ENCODE results near the gene SFPQ. TPM values are rescaled to one million over a fixed set of nuclear protein-coding genes. Genes with fewer than 3 reads are reported as not detected.

The SFPQ gene
- total RNA-seq, 4 donors from 2014 or later, result 169 to 431 (median 245) TPM

- Histone ChIP-seq H3K27ac (no peak overlapping the region), H3K36me3 (peaks cover 0 to 80% (median 38%) of the 10 kb centered on the region in 4 donors), H3K27me3 (no peaks in the 10 kb centered on the region), H3K4me3 (no peak overlapping the region), H3K9me3 (no peaks in the 10 kb centered on the region), H3K4me1 (peaks cover 22 to 77% (median 30%) of the 10 kb centered on the region in 4 donors)
- TF ChIP-seq POLR2A (IDR thresholded peaks at IDR 0.05), result no peak
- no peak for TF ChIP-seq CTCF (IDR thresholded peaks at IDR 0.05)
- no peak for TF ChIP-seq POLR2AphosphoS5 (IDR thresholded peaks at IDR 0.05)
- no peak for TF ChIP-seq EP300 (IDR thresholded peaks at IDR 0.05; ENCODE audit: low read depth)
- in situ Hi-C loops (cut with MboI; ENCODE audit: low pct_ligation_motif_present in 1 of 4, low pct_unique_long_range_greater_than_20kb in 1 of 4, low sequenced_read_pairs in 3 of 4) (loop anchor here in 2 of 4 donors (25.0 kb wide), 1 partner anchor 374 kb away; the partner anchor contains the start of genes KIAA0319L (in 2 of the 2), NCDN (in 2 of the 2) and TFAP2E (in 2 of the 2)), intact Hi-C loops (cut with DNase I; ENCODE audit: low total_unique reads) (no loop called here)
- 69 to 80% methylated on average over 7 of the region's 7 CpGs for WGBS, 2 donors (ENCODE audit: low coverage in 1 of 2)
- DNase-seq, result no peak
Measured at GRCh38 chr1:35187816-35188342, 5.1 kb downstream of the SFPQ start.

GRCh38 chr1:35186239-35186638, 6.7 kb downstream of the SFPQ start:
- H3K36me3 ChIP-seq, result peaks cover 0 to 91% (median 46%) of the 10 kb centered on the region in 4 donors

DNA sequence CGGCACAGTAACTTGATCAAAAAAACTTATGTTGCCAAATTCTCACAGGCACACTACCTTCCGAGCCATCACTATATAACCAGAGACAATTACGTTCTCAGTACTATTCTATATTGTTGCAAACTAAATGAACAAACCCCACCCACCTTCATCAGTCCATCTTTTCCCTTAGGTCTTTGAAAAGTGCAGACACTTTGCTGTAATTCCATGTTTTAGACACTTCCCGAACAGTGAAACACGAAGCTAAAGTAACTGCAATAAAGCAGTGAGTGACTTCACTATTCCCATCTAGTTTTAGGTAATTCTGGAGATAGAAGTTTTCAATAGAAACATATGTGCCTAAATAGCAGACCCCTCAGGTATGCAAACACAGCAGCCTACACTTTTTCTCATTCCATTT, 7.7 kb downstream of the SFPQ start:
- Histone ChIP-seq H3K9me3 (no peaks in the 10 kb centered on the region), H3K36me3 (peaks cover 0 to 91% (median 46%) of the 10 kb centered on the region in 4 donors), H3K27ac (no peak overlapping the region), H3K27me3 (no peaks in the 10 kb centered on the region), H3K4me3 (no peak overlapping the region), H3K4me1 (peaks cover 20 to 83% (median 23%) of the 10 kb centered on the region in 4 donors)
- DNase-seq, result no peak
- WGBS, 2 donors (ENCODE audit: low coverage in 1 of 2), result 67 to 74% methylated on average over 5 of the region's 5 CpGs
- TF ChIP-seq EP300 (IDR thresholded peaks at IDR 0.05; ENCODE audit: low read depth), result no peak
- TF ChIP-seq POLR2AphosphoS5 (IDR thresholded peaks at IDR 0.05), result no peak
- TF ChIP-seq CTCF (IDR thresholded peaks at IDR 0.05), result no peak
- no peak for TF ChIP-seq POLR2A (IDR thresholded peaks at IDR 0.05)
- intact Hi-C loops (cut with DNase I; ENCODE audit: low total_unique reads) (loop anchor here (2.0 kb wide), 1 partner anchor 64 kb away; no protein-coding TSS in a partner anchor), in situ Hi-C loops (cut with MboI; ENCODE audit: low pct_ligation_motif_present in 1 of 4, low pct_unique_long_range_greater_than_20kb in 1 of 4, low sequenced_read_pairs in 3 of 4) (loop anchor here in 2 of 4 donors (25.0 kb wide), 1 partner anchor 377 kb away; the partner anchor contains the start of genes KIAA0319L (in 2 of the 2), NCDN (in 2 of the 2) and TFAP2E (in 2 of the 2))

More at GRCh38 chr1:35186239-35186638, 6.7 kb downstream of the SFPQ start:
- no peak for DNase-seq
- Histone ChIP-seq H3K4me1 (peaks cover 24 to 90% (median 29%) of the 10 kb centered on the region in 4 donors), H3K27me3 (no peaks in the 10 kb centered on the region), H3K27ac (no peak overlapping the region), H3K4me3 (no peak overlapping the region), H3K9me3 (no peaks in the 10 kb centered on the region)
- in situ Hi-C loops (cut with MboI; ENCODE audit: low pct_ligation_motif_present in 1 of 4, low pct_unique_long_range_greater_than_20kb in 1 of 4, low sequenced_read_pairs in 3 of 4), result loop anchor here in 2 of 4 donors (25.0 kb wide), 1 partner anchor 376 kb away; the partner anchor contains the start of genes KIAA0319L (in 2 of the 2), NCDN (in 2 of the 2) and TFAP2E (in 2 of the 2)
- 38 to 42% methylated on average over 4 of the region's 4 CpGs for WGBS, 2 donors (ENCODE audit: low coverage in 1 of 2)
- no peak for TF ChIP-seq POLR2AphosphoS5 (IDR thresholded peaks at IDR 0.05)
- no peak for TF ChIP-seq POLR2A (IDR thresholded peaks at IDR 0.05)
- TF ChIP-seq CTCF (IDR thresholded peaks at IDR 0.05), result no peak
- no peak for TF ChIP-seq EP300 (IDR thresholded peaks at IDR 0.05; ENCODE audit: low read depth)
- intact Hi-C loops (cut with DNase I; ENCODE audit: low total_unique reads), result no loop called here

- TF ChIP-seq CTCF (IDR thresholded peaks at IDR 0.05), result no peak
- no peak for TF ChIP-seq POLR2AphosphoS5 (IDR thresholded peaks at IDR 0.05)
- TF ChIP-seq POLR2A (IDR thresholded peaks at IDR 0.05), result no peak
- no peak for TF ChIP-seq EP300 (IDR thresholded peaks at IDR 0.05; ENCODE audit: low read depth)
- H3K4me1 ChIP-seq, result peaks cover 18 to 83% (median 19%) of the 10 kb centered on the region in 4 donors
- intact Hi-C loops (cut with DNase I; ENCODE audit: low total_unique reads), result loop anchor here (2.0 kb wide), 1 partner anchor 64 kb away; no protein-coding TSS in a partner anchor
Measured at GRCh38 chr1:35184495-35185199, 8.3 kb downstream of the SFPQ start.

More at GRCh38 chr1:35184495-35185199, 8.3 kb downstream of the SFPQ start:
- 83% methylated on average over 12 of the region's 12 CpGs for WGBS, 2 donors (ENCODE audit: low coverage in 1 of 2)
- H3K27me3 ChIP-seq, result no peaks in the 10 kb centered on the region
- H3K9me3 ChIP-seq, result no peaks in the 10 kb centered on the region
- no peak for DNase-seq
- H3K4me3 ChIP-seq, result no peak overlapping the region
- peaks cover 0 to 86% (median 44%) of the 10 kb centered on the region in 4 donors for H3K36me3 ChIP-seq
- in situ Hi-C loops (cut with MboI; ENCODE audit: low pct_ligation_motif_present in 1 of 4, low pct_unique_long_range_greater_than_20kb in 1 of 4, low sequenced_read_pairs in 3 of 4), result loop anchor here in 2 of 4 donors (25.0 kb wide), 1 partner anchor 378 kb away; the partner anchor contains the start of genes KIAA0319L (in 2 of the 2), NCDN (in 2 of the 2) and TFAP2E (in 2 of the 2)
- H3K27ac ChIP-seq, result no peak overlapping the region
